RWPE1 (cell line): ENCODE results near the gene TRERF1.
"Not testable (repeated sequence)": the region's sequence is repeated elsewhere in the genome, so short reads cannot be mapped to it uniquely, and the experiment has no call there.

Experiments used
- CTCF ChIA-PET: fragments of 350-600 bp; sonication (Branson Sonifier 250); formaldehyde crosslinking; extraction: SDS; loops from one replicate; lab custom pipeline; 2021; lab: Yijun Ruan, JAX
- POLR2A ChIA-PET: fragments of 400-600 bp; formaldehyde crosslinking; extraction: SDS; loops from one replicate; lab custom pipeline; 2020; ENCODE audit warnings: antibody characterized with exemption; ENCODE audit not compliant: low non-redundant PET; lab: Yijun Ruan, JAX
- DNase-seq: peaks from one replicate; pipeline ENCODE4 v3.0.0; 2012; ENCODE audit warnings: low spot score
- H3K27ac ChIP-seq: fragments of 450-650 bp; 2 replicates; pipeline ENCODE4 v1.5.1; 2017
- TF ChIP-seq, protein P1 (sequence below): fragments of 450-650 bp; conservative IDR thresholded peaks from 2 replicates; pipeline ENCODE4 v1.5.1; 2017; ENCODE audit warnings: low read depth, mild to moderate bottlenecking

The TRERF1 gene

DNA sequence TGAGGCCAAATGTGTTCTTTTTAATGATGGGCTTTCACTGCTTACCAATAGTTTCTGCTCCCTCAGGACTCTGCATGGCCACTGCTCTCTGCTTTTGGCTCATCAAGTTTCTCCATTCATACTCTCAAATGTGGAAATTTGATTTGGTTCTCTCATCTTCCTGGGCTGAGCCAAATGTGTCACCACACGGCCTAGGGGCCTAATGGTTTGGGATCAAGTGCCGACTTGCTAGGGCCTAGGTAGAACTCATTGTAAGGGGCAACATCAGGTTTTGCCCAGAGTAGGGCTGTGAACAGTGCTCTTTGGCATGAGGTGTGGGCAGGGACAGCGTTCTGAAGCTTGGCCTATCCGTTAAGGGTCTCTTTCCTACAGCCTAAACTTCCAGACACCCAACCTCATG, 230.2 kb downstream of the TRERF1 start:
- ChIA-PET CTCF (no interaction called here), POLR2A (no interaction called here)
- H3K27ac ChIP-seq: peak overlapping the region; percentile 70
- DNase-seq: no peak
- TF ChIP-seq, protein P1, sequence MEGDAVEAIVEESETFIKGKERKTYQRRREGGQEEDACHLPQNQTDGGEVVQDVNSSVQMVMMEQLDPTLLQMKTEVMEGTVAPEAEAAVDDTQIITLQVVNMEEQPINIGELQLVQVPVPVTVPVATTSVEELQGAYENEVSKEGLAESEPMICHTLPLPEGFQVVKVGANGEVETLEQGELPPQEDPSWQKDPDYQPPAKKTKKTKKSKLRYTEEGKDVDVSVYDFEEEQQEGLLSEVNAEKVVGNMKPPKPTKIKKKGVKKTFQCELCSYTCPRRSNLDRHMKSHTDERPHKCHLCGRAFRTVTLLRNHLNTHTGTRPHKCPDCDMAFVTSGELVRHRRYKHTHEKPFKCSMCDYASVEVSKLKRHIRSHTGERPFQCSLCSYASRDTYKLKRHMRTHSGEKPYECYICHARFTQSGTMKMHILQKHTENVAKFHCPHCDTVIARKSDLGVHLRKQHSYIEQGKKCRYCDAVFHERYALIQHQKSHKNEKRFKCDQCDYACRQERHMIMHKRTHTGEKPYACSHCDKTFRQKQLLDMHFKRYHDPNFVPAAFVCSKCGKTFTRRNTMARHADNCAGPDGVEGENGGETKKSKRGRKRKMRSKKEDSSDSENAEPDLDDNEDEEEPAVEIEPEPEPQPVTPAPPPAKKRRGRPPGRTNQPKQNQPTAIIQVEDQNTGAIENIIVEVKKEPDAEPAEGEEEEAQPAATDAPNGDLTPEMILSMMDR: no peak

DNA sequence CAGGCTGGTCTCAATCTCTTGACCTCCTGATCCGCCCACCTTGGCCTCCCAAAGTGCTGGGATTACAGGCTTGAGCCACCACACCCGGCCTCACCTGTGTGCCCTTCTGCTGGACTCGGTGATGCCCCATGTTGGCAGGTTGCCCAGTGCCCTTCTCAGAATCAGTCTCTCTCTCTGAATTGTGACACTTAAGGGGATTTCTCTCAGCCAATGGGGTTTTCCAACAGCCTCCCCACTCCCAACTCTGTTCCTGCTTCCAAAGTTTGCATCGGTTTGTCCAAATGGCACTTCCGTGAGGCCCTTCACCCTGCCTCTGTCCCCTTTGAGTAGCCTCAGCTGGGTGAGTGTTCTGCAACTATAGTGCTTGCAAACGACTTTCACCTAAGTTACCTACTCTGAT, 230.9 kb downstream of the TRERF1 start:
- no peak for DNase-seq
- H3K27ac ChIP-seq: peak overlapping the region; percentile 47
- ChIA-PET CTCF (no interaction called here), POLR2A (no interaction called here)
- TF ChIP-seq, protein P1: no peak

DNA sequence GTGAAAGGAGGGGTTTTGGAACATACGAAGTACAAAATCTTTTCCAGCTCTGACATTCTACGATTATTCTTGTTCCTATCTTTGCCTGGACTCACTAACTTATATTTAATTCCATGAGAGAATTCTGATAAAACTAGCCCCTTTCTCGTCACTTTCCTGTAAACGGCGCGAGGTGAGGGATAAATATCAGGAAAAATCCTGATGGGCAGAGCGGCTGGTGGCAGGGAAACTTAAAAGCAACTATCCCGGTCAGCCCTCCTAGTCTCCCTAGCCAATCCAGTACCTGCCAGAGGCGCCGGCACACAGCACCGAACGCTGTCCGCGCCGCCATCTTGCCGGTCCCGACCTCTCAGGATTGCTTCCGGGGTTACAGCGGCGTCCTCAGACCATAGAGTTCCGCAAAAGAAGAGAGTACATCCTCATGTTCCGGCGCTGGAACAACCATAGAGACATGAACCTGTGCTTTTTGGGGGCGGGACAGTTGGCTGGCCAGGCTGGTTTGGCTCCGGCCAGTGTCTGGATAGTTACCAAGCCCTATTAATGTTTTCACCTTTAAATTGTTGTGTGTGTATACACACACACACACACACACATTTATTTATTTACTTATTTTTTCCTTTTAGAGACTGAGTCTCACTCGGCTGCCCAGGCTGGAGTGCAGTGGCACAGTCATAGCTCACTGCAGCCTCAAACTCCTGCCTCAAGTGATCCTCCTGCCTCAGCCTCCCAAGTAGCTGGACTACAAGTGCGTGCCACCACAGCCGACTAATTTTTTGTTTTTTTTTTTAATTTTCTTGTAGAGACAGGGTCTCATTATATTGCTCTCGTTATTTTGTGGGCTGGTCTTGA, 234.0 kb downstream of the TRERF1 start, which contains the start of gene MRPS10:
MRPS10 (minus strand) TSS at position 343 of the 849 bp plus-strand sequence; CDS start at position 331, 12 bp downstream.
- POLR2A ChIA-PET: no interaction called here
- peak; percentile 91 for DNase-seq
- peak within 1 kb of the TSS; percentile 80 for H3K27ac ChIP-seq
- TF ChIP-seq, protein P1: no peak
- CTCF ChIA-PET: interaction anchor here (0.7 kb wide), 1 partner anchor 330 kb away, joined by 4 read pairs; no protein-coding TSS in a partner anchor

DNA sequence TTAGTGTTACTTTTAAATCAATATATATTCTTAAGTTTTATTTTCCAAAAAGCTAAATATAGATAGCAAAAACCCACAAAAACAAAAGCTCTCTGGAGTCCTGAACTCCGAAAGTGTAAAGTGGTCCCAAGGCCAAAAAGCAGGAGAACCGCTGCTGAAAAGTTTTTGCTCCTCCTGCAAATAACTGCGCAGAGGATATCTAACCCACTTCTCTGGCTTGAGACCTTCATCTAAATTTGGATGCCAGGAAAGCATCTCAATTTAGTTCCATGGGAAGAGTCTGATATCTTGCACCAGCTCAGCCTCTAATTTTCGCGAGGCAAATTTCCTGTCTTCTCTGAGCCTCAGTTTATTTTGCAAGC, 234.6 kb downstream of the TRERF1 start:
- peak overlapping the region; percentile 80 for H3K27ac ChIP-seq
- CTCF ChIA-PET: interaction anchor here (0.7 kb wide), 2 partner anchors 331 to 407 kb away, joined by 4 to 5 read pairs; no protein-coding TSS in a partner anchor
- TF ChIP-seq, protein P1: no peak
- DNase-seq: no peak
- POLR2A ChIA-PET: no interaction called here

DNA sequence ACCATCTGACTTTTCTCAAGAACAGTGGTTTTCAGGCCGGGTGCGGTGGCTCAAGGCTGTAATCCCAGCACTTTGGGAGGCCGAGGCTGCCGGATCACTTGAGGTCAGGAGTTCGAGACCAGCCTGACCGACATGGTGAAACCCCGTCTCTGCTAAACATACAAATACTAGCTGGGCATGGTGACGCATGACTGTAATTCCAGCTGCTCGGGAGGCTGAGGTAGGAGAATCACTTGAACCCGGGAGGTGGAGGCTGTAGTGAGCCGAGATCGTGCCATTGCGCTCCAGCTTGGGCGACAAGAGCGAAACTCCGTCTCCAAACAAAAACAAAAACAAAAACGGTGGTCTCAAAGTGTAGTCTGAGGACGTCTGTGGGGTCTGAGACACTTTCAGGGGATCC, 235.2 kb downstream of the TRERF1 start:
- DNase-seq, POLR2A ChIA-PET: not testable (repeated sequence)
- CTCF ChIA-PET: interaction anchor here (0.7 to 1.1 kb wide), 2 partner anchors 14 to 406 kb away, joined by 5 to 6 read pairs; no protein-coding TSS in a partner anchor
- peak overlapping the region; percentile 70 for H3K27ac ChIP-seq

DNA sequence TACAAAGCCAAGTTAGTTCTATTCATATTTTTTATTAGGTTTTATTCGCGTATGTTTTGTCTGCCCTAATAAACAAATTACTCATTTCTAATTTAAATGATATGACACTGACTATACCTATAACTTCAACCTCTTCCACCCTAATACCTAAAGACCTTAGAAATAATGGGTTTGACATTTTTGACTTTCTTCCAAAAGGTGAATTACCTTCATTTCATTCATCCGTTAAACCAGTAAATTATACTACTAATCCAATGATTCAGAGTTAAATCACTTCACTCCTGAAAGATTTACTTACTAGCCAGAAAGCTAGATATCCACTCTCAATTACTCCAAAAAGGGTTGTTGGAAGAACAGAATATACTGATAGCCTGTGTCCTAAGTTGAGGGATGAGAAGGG, 239.3 kb downstream of the TRERF1 start:
- ChIA-PET CTCF (interaction anchor here (0.7 to 1.7 kb wide), 2 partner anchors 13 to 775 kb away, joined by 3 to 5 read pairs; no protein-coding TSS in a partner anchor), POLR2A (no interaction called here)
- TF ChIP-seq, protein P1: no peak
- DNase-seq: peak; percentile 58
- H3K27ac ChIP-seq: no peak overlapping the region
